Activated CD4-positive, CD25-positive, alpha-beta regulatory T cell (primary cell): ENCODE data around the gene KLHDC8B.
A peak's percentile ranks its signal among the peaks of the same experiment; 100 is the strongest.

Source experiments
- DNase-seq, 4 experiments: peaks; one replicate each; lab custom pipeline; 2025; lab: John Stamatoyannopoulos, UW

Gene KLHDC8B

GRCh38 chr3:49171119-49171774 is at the start of gene KLHDC8B:
TSS of gene KLHDC8B (plus strand) at chr3:49171598. CDS start at chr3:49172770, 1,172 bp downstream.
- DNase-seq: peak; percentile 65 to 80 (median 70)

- DNase-seq: no peak
Observed at GRCh38 chr3:49122022-49122421, 49.4 kb upstream of the KLHDC8B start.

- DNase-seq: no peak
Observed at GRCh38 chr3:49122451-49122850, 48.9 kb upstream of the KLHDC8B start.

- no peak for DNase-seq
Observed at GRCh38 chr3:49122886-49123545, 48.4 kb upstream of the KLHDC8B start.

GRCh38 chr3:49123687-49124086 is 47.7 kb upstream of the KLHDC8B start:
- no peak for DNase-seq

- DNase-seq: no peak
Observed at GRCh38 chr3:49124203-49124602, 47.2 kb upstream of the KLHDC8B start.

GRCh38 chr3:49124991-49125670 is 46.3 kb upstream of the KLHDC8B start:
- DNase-seq: no peak

GRCh38 chr3:49131040-49131439 is 40.4 kb upstream of the KLHDC8B start:
- DNase-seq: no peak

- no peak for DNase-seq
Observed at GRCh38 chr3:49131576-49131975, 39.8 kb upstream of the KLHDC8B start.

GRCh38 chr3:49132073-49132436 is 39.3 kb upstream of the KLHDC8B start:
- no peak for DNase-seq

- no peak for DNase-seq
Observed at GRCh38 chr3:49132437-49133225, 38.8 kb upstream of the KLHDC8B start, which contains the start of gene LAMB2. TSS of gene LAMB2 (minus strand) at chr3:49133050. CDS start at chr3:49132867, 183 bp downstream.

GRCh38 chr3:49133226-49133951 is 38.0 kb upstream of the KLHDC8B start:
- no peak for DNase-seq

GRCh38 chr3:49134471-49135265 is 36.7 kb upstream of the KLHDC8B start:
- no peak for DNase-seq

- no peak for DNase-seq
Observed at GRCh38 chr3:49135499-49135898, 35.9 kb upstream of the KLHDC8B start.

GRCh38 chr3:49140080-49140479 is 31.3 kb upstream of the KLHDC8B start:
- no peak for DNase-seq

GRCh38 chr3:49148159-49148558 is 23.2 kb upstream of the KLHDC8B start:
- no peak for DNase-seq

- no peak for DNase-seq
Observed at GRCh38 chr3:49151610-49152009, 19.8 kb upstream of the KLHDC8B start.

GRCh38 chr3:49153349-49153912 is 18.0 kb upstream of the KLHDC8B start:
- DNase-seq: no peak

- DNase-seq: no peak
Observed at GRCh38 chr3:49157289-49157688, 14.1 kb upstream of the KLHDC8B start.

GRCh38 chr3:49158103-49158709 is 13.2 kb upstream of the KLHDC8B start:
- DNase-seq: peak; percentile 11 to 28 (median 21)
